HepG2 (cell line): ENCODE data around the gene TCFL5. TPM values are rescaled to one million over a fixed set of nuclear protein-coding genes. Genes with fewer than 3 reads are reported as not detected.
A peak's percentile ranks its signal among the peaks of the same experiment; 100 is the strongest.

Experiments used
- ATAC-seq: fragments of 200-7000 bp; cut with Tn5 transposase; 3 replicates; pipeline ENCODE4 v1.9.1; 2020; ENCODE audit warnings: mild to moderate bottlenecking, moderate library complexity
- BruUV-seq: library from RNA; stranded (reverse); fragments of 400-500 nt; replicated peaks from 2 replicates; lab custom pipeline; 2021; lab: Mats Ljungman, UMichigan
- CTCF ChIA-PET: fragments of 300-600 bp; formaldehyde crosslinking; extraction: SDS; loops from one replicate; lab custom pipeline; 2021; ENCODE audit warnings: low total read pairs, inconsistent platforms, low intra/inter-chr PET ratio; lab: Yijun Ruan, JAX
- POLR2A ChIA-PET: fragments of 350-600 bp; sonication (Branson Sonifier 250); formaldehyde crosslinking; loops from one replicate; lab custom pipeline; 2020; ENCODE audit warnings: antibody characterized with exemption, inconsistent platforms; lab: Yijun Ruan, JAX
- DNase-seq: peaks from one replicate; pipeline ENCODE4 v3.0.0-alpha.2; 2015; ENCODE audit warnings: low spot score
- FAIRE-seq: peaks from 3 replicates; lab custom pipeline; 2011; peaks lifted over from hg19 to GRCh38; lab: Jason Lieb, UNC
- H2AFZ ChIP-seq: one replicate; pipeline ENCODE4 v1.6.1; 2011; ENCODE audit warnings: low read length, inconsistent platforms
- H3K27ac ChIP-seq: fragments of 300-600 bp; 3 replicates; pipeline ENCODE4 v1.8.0; 2011; ENCODE audit warnings: mixed run types, mild to moderate bottlenecking, mixed read lengths, low read length, inconsistent platforms; ENCODE audit not compliant: insufficient read depth; ENCODE audit errors: extremely low read length
- H3K27me3 ChIP-seq, 2 experiments: fragments of 200-600 bp in 1 of 2; 2 replicates in 1 of 2; 3 replicates in 1 of 2; pipeline versions ENCODE4 v1.6.0 to v1.8.0; 2011; ENCODE audit warnings: low read length in 2 of 2, mild to moderate bottlenecking in 2 of 2, moderate library complexity in 2 of 2, inconsistent platforms in 1 of 2; ENCODE audit not compliant: insufficient read depth in 2 of 2, control insufficient read depth in 1 of 2
- H3K36me3 ChIP-seq, 2 experiments: fragments of 200-600 bp in 1 of 2; replicated peaks in 1 of 2; 2 replicates in 1 of 2; 3 replicates in 1 of 2; pipeline versions ENCODE4 v1.5.1 to v1.8.0; 2011; ENCODE audit warnings: low read length in 2 of 2, inconsistent platforms in 1 of 2; ENCODE audit not compliant: insufficient read depth in 2 of 2, control insufficient read depth in 1 of 2
- H3K4me1 ChIP-seq: 2 replicates; pipeline ENCODE4 v1.5.1; 2012; ENCODE audit warnings: low read length, inconsistent platforms; ENCODE audit not compliant: insufficient read depth
- H3K4me2 ChIP-seq: 2 replicates; pipeline ENCODE4 v1.6.0; 2011; ENCODE audit warnings: low read depth, low read length, inconsistent platforms
- H3K4me3 ChIP-seq, 3 experiments: fragments of 200-600 bp in 1 of 3; sonication (generic), shearing (Covaris generic) in 1 of 3; replicated peaks in 1 of 3; 2 replicates each; pipeline ENCODE4 v1.5.1; 2011 to 2016; ENCODE audit warnings: low read length in 3 of 3, inconsistent platforms in 2 of 3, low read depth in 2 of 3, mild to moderate bottlenecking in 2 of 3, control low read depth in 1 of 3, mixed read lengths in 1 of 3; ENCODE audit not compliant: insufficient read depth in 1 of 3
- H3K79me2 ChIP-seq: one replicate; pipeline ENCODE4 v1.6.1; 2011; ENCODE audit warnings: low read length, inconsistent platforms; ENCODE audit not compliant: insufficient read depth
- H3K9ac ChIP-seq: 2 replicates; pipeline ENCODE4 v1.6.0; 2011; ENCODE audit warnings: mild to moderate bottlenecking, low read depth, low read length, inconsistent platforms; ENCODE audit not compliant: insufficient read depth
- H3K9me3 ChIP-seq: 2 replicates; pipeline ENCODE4 v1.5.1; 2012; ENCODE audit warnings: mild to moderate bottlenecking, low read length
- H4K20me1 ChIP-seq: 2 replicates; pipeline ENCODE4 v1.6.0; 2011; ENCODE audit warnings: inconsistent platforms, mild to moderate bottlenecking, low read length, moderate library complexity; ENCODE audit not compliant: insufficient read depth
- CBFB ChIP-seq: sonication (generic); formaldehyde crosslinking; IDR thresholded peaks from 2 replicates; pipeline ENCODE4 v1.4.0; 2020; ENCODE audit warnings: missing genetic modification reagents
- EEA1 ChIP-seq: sonication (generic); formaldehyde crosslinking; IDR thresholded peaks from 2 replicates; pipeline ENCODE4 v1.5.1; 2020; ENCODE audit warnings: mild to moderate bottlenecking, missing genetic modification reagents, borderline replicate concordance
- FOXC1 ChIP-seq: sonication (generic); formaldehyde crosslinking; IDR thresholded peaks from 2 replicates; pipeline ENCODE4 v1.8.0; 2022; ENCODE audit warnings: mild to moderate bottlenecking, missing genetic modification reagents, borderline replicate concordance
- GATAD1 ChIP-seq: IDR thresholded peaks from 2 replicates; pipeline ENCODE4 v1.6.1; 2016; ENCODE audit warnings: missing genetic modification reagents, missing compliant biosample characterization
- HOXA3 ChIP-seq: sonication (generic); formaldehyde crosslinking; IDR thresholded peaks from 2 replicates; pipeline ENCODE4 v1.5.0; 2020; ENCODE audit warnings: missing genetic modification reagents
- KLF16 ChIP-seq, 2 experiments: sonication (generic) in 1 of 2; formaldehyde crosslinking in 1 of 2; IDR thresholded peaks; 2 replicates each; pipeline versions ENCODE4 v1.6.1 to v1.8.0; 2016 to 2023; ENCODE audit warnings: missing genetic modification reagents in 2 of 2, missing compliant biosample characterization in 1 of 2
- MEIS1 ChIP-seq: sonication (generic); formaldehyde crosslinking; IDR thresholded peaks from 2 replicates; pipeline ENCODE4 v1.9.0; 2021; ENCODE audit warnings: mild to moderate bottlenecking, missing genetic modification reagents, moderate library complexity, borderline replicate concordance
- MXD1 ChIP-seq: sonication (generic); formaldehyde crosslinking; IDR thresholded peaks from 2 replicates; pipeline ENCODE4 v1.4.0; 2020; ENCODE audit warnings: mild to moderate bottlenecking, missing genetic modification reagents
- MXD3 ChIP-seq: IDR thresholded peaks from 2 replicates; pipeline ENCODE4 v1.6.1; 2016; ENCODE audit warnings: mild to moderate bottlenecking, missing biosample characterization, missing genetic modification reagents
- NFKBIZ ChIP-seq: IDR thresholded peaks from 2 replicates; pipeline ENCODE4 v1.6.1; 2018; ENCODE audit warnings: missing genetic modification reagents, missing compliant biosample characterization
- NR2F1 ChIP-seq, 2 experiments: fragments of 450-650 bp in 1 of 2; formaldehyde crosslinking in 1 of 2; IDR thresholded peaks; 2 replicates each; pipeline versions ENCODE4 v1.5.0 to v1.6.1; 2016 to 2020; ENCODE audit warnings: mild to moderate bottlenecking in 1 of 2, missing compliant biosample characterization in 1 of 2, missing genetic modification reagents in 1 of 2, moderate library complexity in 1 of 2
- PAWR ChIP-seq: sonication (generic); formaldehyde crosslinking; IDR thresholded peaks from 2 replicates; pipeline ENCODE4 v1.4.0; 2020; ENCODE audit warnings: missing genetic modification reagents, mild to moderate bottlenecking, borderline replicate concordance
- PHF8 ChIP-seq: sonication (generic); formaldehyde crosslinking; IDR thresholded peaks from 2 replicates; pipeline ENCODE4 v1.5.0; 2020; ENCODE audit warnings: missing genetic modification reagents
- RELA ChIP-seq: sonication (generic); formaldehyde crosslinking; IDR thresholded peaks from 2 replicates; pipeline ENCODE4 v1.4.0; 2020; ENCODE audit warnings: missing genetic modification reagents
- TRIM24 ChIP-seq: sonication (generic); formaldehyde crosslinking; IDR thresholded peaks from 2 replicates; pipeline ENCODE4 v1.8.0; 2022; ENCODE audit warnings: mild to moderate bottlenecking, missing genetic modification reagents
- ZNF138 ChIP-seq: sonication (generic); formaldehyde crosslinking; IDR thresholded peaks from 2 replicates; pipeline ENCODE4 v1.5.0; 2020; ENCODE audit warnings: mild to moderate bottlenecking, low read depth, missing genetic modification reagents
- ZNF333 ChIP-seq: sonication (generic); formaldehyde crosslinking; IDR thresholded peaks from 2 replicates; pipeline ENCODE4 v1.4.0; 2020; ENCODE audit warnings: mild to moderate bottlenecking, missing genetic modification reagents, borderline replicate concordance
- ZNF614 ChIP-seq: IDR thresholded peaks from 2 replicates; pipeline ENCODE4 v1.6.1; 2018; ENCODE audit warnings: missing biosample characterization, missing genetic modification reagents, inconsistent platforms, borderline replicate concordance
- ZNF740 ChIP-seq: sonication (generic); formaldehyde crosslinking; IDR thresholded peaks from 2 replicates; pipeline ENCODE4 v1.4.0; 2020; ENCODE audit warnings: missing genetic modification reagents
- WGBS: methylation state at CpG from one replicate; pipeline ENCODE4 v1.1.6; 2017; ENCODE audit warnings: low lambda C conversion rate; 5-methylcytosine and 5-hydroxymethylcytosine counted together
- in situ Hi-C: cut with HindIII; loops from 2 replicates; pipeline ENCODE4 v1.10.0; 2017; ENCODE audit warnings: low pct_unique_long_range_greater_than_20kb; ENCODE audit not compliant: extremely low pct_ligation_motif_present
- intact Hi-C: fragments of 100-400 bp; cut with micrococcal nuclease; formaldehyde crosslinking; loops from one replicate; pipeline ENCODE4 v1.10.0; 2022; ENCODE audit not compliant: unreplicated experiment
- polyA plus RNA-seq, 8 experiments: library from polyadenylated mRNA; depleted of rRNA in 3 of 8; stranded (reverse) in 7 of 8; unstranded in 1 of 8; fragments of >200 nt; fragmentation: Illumina TruSeq in 4 of 8; extraction: Trizol in 4 of 8; gene quantifications; 2 replicates each; pipeline versions ENCODE4 v1.2.1 to v1.2.3, GENCODE V29; 2011 to 2016; ENCODE audit warnings: low read depth in 4 of 8, missing spikeins in 1 of 8, mixed read lengths in 1 of 8; ENCODE audit not compliant: insufficient read depth in 1 of 8
- total RNA-seq, 5 experiments: library from RNA; depleted of rRNA; stranded (reverse); fragments of >200 nt; fragmentation: Illumina TruSeq; extraction: Trizol; gene quantifications; 2 replicates each; pipeline ENCODE4 v1.2.3, GENCODE V29; 2016; ENCODE audit warnings: low read depth in 1 of 5

Gene TCFL5
- total and polyA plus RNA-seq, 2 of the 13 experiments (the other 11 are each of a cell fraction or from before 2014, with no cell fraction given), result 14.8 to 20.0 TPM

- TF ChIP-seq ZNF333 (peak; percentile 78; the same call in 1 of the 2 replicates), FOXC1 (CRISPR knock-in tag) (no peak), MXD1 (CRISPR knock-in tag) (0 out of 2 replicates have a peak, but pooled peaks have one; percentile 5), PHF8 (CRISPR knock-in tag) (peak; percentile 2; the same call in 1 of the 2 replicates), ZNF138 (CRISPR knock-in tag) (peak; percentile 31; the same call in 1 of the 2 replicates), GATAD1 (no peak), MXD3 (CRISPR knock-in tag) (0 out of 2 replicates have a peak, but pooled peaks have one; percentile 12)
Measured at GRCh38 chr20:62876501-62876901, 14.9 kb upstream of the TCFL5 start (continued).

GRCh38 chr20:62875419-62876361 is 14.1 kb upstream of the TCFL5 start:
- peak overlapping the region; percentile 48 for H3K27ac ChIP-seq
- in situ Hi-C loops, result no loop called here
- H3K4me1 ChIP-seq, result peaks cover 67% of the 10 kb centered on the region
- H3K36me3 ChIP-seq, result 0 out of 5 replicates have a peak, but pooled peaks cover 0 to 2% of the 10 kb centered on the region in 2 experiments
- ATAC-seq (peak; percentile 85), DNase-seq (peak; percentile 92), FAIRE-seq (peak; percentile 86)
- peak overlapping the region; percentile 62 for H3K4me2 ChIP-seq
- intact Hi-C loops, result loop anchor here (1.0 to 2.0 kb wide), 3 partner anchors 46 to 133 kb away; no protein-coding TSS in a partner anchor
- peak overlapping the region; percentile 56; the same call in 1 of the 2 replicates for H3K9ac ChIP-seq
- H3K27me3 ChIP-seq, result peaks cover 0 to 6% of the 10 kb centered on the region in 2 experiments; a peak in 2 of 5 replicates
- BruUV-seq, result no TSS peak
- no peaks in the 10 kb centered on the region for H4K20me1 ChIP-seq
- H2AFZ ChIP-seq, result peak overlapping the region; percentile 42
- H3K9me3 ChIP-seq, result no peaks in the 10 kb centered on the region
- CTCF ChIA-PET, result interaction anchor here (1.4 kb wide), 1 partner anchor 25 kb away, joined by 4 read pairs; no protein-coding TSS in a partner anchor
- WGBS, result 42% methylated on average over 30 of the region's 34 CpGs
- peak overlapping the region; percentile 8 to 53 (median 13); a peak in 5 of 6 replicates for H3K4me3 ChIP-seq
- POLR2A ChIA-PET, result interaction anchor here (0.7 to 6.2 kb wide), 27 partner anchors 9 to 507 kb away, joined by 3 to 59 read pairs (median 4); partner anchors contain the start of genes GID8, SLC17A9 and TCFL5
- no peaks in the 10 kb centered on the region for H3K79me2 ChIP-seq
- TF ChIP-seq KLF16 (CRISPR knock-in tag; IDR thresholded peaks at IDR 0.05) (no peak), EEA1 (CRISPR knock-in tag) (no peak), MXD1 (CRISPR knock-in tag) (0 out of 2 replicates have a peak, but pooled peaks have one; percentile 41), CBFB (no peak), PAWR (0 out of 2 replicates have a peak, but pooled peaks have one; percentile 69), RELA (CRISPR knock-in tag) (no peak; the same call in 1 of the 2 replicates), NFKBIZ (CRISPR knock-in tag) (no peak), ZNF614 (CRISPR knock-in tag) (peak; percentile 62; the same call in 1 of the 2 replicates), NR2F1 (CRISPR knock-in tag; IDR thresholded peaks at IDR 0.05) (0 out of 4 replicates have a peak, but pooled peaks of 1 of the 2 experiments have one; percentile 20), ZNF740 (peak; percentile 94), MEIS1 (CRISPR knock-in tag) (peak; percentile 77; the same call in 1 of the 2 replicates), TRIM24 (CRISPR knock-in tag) (no peak), HOXA3 (CRISPR knock-in tag) (peak; percentile 92)
